ENCODE results near the gene USP34.

USP34 gene

GRCh38 chr2:61377046-61377445 lies 93.8 kb downstream of the USP34 start:
- no peak for DNase-seq (ENCODE audit: low read depth, low spot score)

GRCh38 chr2:61376211-61376610 lies 94.7 kb downstream of the USP34 start:
- DNase-seq (ENCODE audit: low read depth, low spot score), result no peak

- DNase-seq (ENCODE audit: low read depth, low spot score), result no peak
Measured at GRCh38 chr2:61371027-61371426, 99.9 kb downstream of the USP34 start.

DNA sequence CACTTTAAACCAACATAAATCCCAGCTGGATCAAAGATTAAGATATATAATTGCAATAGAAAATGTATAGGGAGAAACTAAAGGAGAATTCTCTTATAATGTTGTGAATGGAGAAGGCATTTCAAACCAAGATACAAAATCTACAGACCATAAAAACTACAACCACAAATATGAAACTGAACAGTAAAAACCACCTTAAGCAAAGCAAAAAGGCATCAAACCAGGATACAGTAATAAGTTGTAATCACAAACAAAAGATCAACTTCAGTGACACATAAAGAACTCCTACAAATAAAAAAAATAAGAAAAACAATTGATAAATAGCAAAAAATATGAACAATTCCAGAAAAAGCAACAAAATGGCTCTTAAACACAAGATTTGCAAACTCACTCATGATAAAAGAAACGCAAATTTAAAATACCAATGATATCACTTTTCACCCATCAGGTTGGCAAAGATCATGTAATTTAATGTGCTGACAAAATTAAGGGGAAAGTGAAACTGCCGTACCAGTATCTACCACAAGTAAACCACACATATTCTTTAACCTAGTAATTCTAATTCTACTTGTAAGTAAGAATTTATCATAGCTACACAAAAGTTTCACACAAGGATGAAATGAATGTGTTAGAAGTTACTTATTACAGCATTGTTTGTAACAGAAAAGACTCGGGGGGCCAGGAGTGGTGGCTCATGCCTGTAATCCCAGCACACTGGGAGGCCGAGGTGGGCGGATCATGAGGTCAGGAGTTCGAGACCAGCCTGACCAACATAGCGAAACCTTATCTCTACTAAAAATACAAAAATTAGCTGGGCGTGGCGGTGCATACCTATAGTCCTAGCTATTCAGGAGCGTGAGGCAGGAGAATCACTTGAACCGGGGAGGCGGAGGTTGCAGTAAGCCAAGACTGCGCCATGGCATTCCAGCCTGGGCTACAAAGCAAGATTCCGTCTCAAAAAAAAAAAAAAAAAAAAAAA lies 101.9 kb downstream of the USP34 start:
- DNase-seq (ENCODE audit: low read depth, low spot score), result no peak

GRCh38 chr2:61367177-61367576 lies 103.7 kb downstream of the USP34 start:
- no peak for DNase-seq (ENCODE audit: low read depth, low spot score)

GRCh38 chr2:61363580-61363979 lies 107.3 kb downstream of the USP34 start:
- DNase-seq (ENCODE audit: low read depth, low spot score), result no peak

DNA sequence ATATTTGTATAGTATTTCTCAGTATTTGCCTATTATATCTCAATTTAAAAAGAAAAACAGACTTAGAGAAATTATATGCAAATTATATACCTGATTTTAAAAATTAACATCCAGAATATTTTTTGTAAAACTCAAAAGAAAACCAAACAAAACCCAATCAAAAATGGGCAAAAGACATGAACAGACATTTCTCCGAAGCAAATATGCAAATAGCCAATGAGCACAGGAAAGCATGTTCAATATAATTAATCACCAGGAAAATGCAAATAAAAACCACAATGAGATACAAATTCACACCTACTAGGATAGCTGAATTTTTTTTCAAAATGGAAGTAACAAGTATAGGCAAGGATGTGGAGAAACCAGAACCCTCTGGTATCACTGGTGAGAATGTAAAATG lies 108.0 kb downstream of the USP34 start:
- DNase-seq (ENCODE audit: low read depth, low spot score), result no peak

DNA sequence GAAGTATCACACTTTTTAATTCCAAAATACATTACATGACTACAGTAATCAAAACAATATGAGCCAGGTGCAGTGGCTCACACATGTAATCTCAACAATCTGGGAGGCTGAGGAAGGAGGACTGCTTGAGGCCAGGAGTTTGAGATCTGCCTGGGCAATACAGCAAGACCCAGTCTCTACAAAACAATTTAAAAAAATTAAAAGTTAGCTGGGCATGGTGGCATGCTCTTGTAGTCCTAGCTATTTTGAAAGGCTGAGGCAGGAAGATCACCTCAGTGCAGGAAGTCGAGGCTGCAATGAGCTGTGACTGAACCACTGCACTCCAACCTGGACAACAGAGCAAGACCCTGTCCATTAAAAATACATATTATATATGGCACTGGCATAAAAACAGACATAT lies 109.8 kb downstream of the USP34 start:
- DNase-seq (ENCODE audit: low read depth, low spot score), result no peak

GRCh38 chr2:61359058-61359457 lies 111.8 kb downstream of the USP34 start:
- no peak for DNase-seq (ENCODE audit: low read depth, low spot score)

DNA sequence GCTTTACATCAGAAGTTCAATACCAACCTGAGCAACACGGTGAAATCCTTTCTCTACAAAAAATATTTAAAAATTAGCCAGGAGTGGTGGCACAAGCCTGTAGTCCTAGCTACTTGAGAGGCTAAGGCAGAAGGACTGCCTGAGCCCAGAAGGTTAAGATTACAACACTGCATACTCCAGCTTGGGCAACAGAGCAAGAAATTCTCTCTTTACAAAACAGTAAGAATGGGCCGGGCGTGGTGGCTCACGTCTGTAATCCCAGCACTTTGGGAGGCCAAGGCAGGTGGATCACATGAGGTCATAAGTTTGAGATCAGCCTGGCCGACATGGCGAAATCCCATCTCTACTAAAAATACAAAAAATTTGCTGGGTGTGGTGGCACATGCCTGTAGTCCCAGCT lies 113.2 kb downstream of the USP34 start:
- no peak for DNase-seq (ENCODE audit: low read depth, low spot score)

GRCh38 chr2:61356958-61357350 lies 113.9 kb downstream of the USP34 start:
- no peak for DNase-seq (ENCODE audit: low read depth, low spot score)

- no peak for DNase-seq (ENCODE audit: low read depth, low spot score)
Measured at GRCh38 chr2:61356261-61356957, 114.5 kb downstream of the USP34 start.

DNA sequence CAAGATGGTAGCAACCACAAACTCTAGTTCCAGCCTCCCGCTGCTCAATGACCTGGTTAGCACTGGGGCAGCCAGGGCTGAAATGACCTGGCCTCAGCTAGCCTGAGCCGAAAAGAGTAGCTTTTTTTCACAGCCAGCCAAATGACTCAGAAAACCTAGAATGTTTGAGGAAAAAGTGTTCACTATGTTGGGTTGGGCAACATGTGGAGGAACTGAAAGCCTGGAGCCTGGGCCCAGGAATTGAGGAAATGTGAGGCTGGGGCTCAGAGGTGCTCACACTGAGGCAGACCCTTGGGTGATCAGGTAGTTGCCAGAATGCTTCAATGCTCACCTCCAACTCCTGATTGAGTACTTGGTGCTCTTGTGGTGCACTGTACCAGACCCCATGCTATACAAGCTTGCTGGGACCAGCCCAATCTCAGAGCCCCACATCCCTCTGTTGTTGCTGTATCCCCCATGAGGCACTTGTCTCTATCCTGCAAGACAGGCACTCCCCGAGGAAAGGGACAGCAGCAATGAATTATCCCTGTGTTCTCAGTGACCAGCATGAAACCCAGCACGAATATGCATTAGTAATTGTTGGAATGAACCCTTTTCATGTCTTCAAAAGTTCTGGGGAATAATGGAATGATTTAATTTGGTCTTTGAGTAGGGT lies 116.2 kb downstream of the USP34 start:
- no peak for DNase-seq (ENCODE audit: low read depth, low spot score)

DNA sequence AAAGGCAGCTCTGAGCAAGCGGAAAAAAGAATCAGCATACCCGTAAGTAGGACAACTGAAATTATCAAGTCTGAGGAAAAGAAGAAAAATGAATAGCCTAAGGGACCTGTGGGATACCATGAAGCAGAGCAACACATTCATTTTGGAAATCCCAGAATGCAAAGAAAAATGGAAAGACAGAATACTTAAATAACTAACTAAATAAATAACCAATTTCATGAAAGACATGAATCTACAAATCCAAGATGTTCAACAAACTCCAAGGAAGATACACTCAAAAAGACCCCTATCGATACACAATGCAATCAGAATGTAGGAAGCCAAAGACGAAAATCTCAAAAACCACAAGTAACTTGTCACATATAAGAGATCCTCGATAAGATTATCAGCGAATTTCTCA lies 117.0 kb downstream of the USP34 start:
- DNase-seq (ENCODE audit: low read depth, low spot score), result no peak

- no peak for DNase-seq (ENCODE audit: low read depth, low spot score)
Measured at GRCh38 chr2:61350777-61351176, 120.1 kb downstream of the USP34 start.

DNA sequence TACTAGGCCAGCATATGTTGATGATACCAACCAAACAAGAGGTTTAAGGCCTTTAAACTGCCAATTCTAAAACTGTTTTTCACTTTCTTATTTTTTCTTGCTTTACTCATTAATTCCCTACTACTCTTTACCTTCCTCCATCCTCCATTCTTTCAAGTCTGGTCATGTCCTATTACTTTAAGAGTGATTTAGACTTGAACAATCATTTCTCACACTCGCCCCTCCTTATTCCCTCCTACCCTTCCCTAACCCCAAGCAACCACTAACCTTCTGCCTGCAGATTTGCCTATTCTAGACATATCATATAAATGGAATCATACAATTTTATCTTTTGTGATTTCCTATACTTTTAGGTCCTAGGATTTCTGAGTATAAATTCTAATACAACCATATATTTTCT lies 127.7 kb downstream of the USP34 start:
- no peak for DNase-seq (ENCODE audit: low read depth, low spot score)

GRCh38 chr2:61340242-61340641 lies 130.6 kb downstream of the USP34 start:
- no peak for DNase-seq (ENCODE audit: low read depth, low spot score)

- no peak for DNase-seq (ENCODE audit: low read depth, low spot score)
Measured at GRCh38 chr2:61338447-61338846, 132.4 kb downstream of the USP34 start.

DNA sequence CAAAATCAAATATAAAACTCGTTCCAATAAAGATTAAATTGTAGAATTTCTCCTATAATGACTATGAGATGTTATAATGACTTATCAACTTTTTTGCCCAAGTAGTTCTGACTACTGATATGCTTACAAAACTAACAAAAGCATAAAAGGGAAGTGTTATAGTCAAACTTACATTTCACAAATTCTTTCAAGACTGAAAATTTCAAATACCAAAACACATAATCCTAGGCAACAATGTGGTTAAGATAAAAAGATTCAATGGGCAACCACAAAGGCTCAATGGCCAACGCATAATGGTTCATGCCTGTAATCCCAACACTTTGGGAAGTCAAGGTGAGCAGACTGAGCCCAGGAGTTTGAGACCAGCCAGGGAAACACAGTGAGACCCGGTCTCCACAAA lies 135.7 kb downstream of the USP34 start:
- DNase-seq (ENCODE audit: low read depth, low spot score), result no peak

- DNase-seq (ENCODE audit: low read depth, low spot score), result no peak
Measured at GRCh38 chr2:61334466-61334865, 136.4 kb downstream of the USP34 start.

DNA sequence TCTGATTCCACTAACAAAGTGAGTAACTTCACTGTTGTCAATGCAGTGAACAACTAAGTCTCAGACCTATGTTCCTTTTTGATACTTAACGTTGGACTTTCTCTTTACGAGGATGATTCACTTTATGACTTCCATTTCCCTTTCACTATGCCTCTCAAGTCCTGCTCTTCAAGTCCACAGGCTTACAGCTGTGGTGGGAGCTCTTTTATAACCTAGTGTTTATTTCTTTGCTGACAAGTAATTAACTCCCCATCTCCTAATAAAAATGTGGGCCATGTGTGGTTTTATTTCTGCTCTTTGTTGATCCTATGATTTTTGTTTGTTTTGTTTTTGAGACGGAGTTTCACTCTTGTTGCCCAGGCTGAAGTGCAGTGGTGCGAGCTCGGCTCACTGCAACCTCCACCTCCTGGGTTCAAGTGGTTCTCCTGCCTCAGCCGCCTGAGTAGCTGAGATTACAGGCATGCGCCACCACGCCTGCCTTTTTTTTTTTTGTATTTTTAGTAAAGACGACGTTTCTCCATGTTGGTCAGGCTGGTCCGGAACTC lies 142.1 kb downstream of the USP34 start:
- no peak for DNase-seq (ENCODE audit: low read depth, low spot score)

DNA sequence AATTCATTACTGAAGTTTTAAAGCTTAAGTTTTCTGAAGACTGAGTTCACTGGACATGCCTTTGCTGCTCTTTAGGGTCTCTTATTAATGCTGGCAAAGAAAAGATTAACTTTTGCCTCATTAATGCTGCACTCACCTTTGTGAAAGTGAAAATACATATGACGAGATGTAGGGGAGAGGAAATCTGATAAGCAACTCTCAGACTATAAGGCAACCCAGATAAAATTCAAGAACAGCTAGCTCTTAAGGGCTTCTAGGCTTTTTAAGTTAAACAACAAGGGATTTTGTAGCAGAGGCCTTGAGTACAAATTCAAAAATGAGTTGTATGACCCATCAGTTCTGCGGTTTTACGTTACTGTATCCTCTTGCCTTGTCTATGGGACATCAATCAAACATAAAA lies 143.7 kb downstream of the USP34 start:
- no peak for DNase-seq (ENCODE audit: low read depth, low spot score)
